Colonic mucosa (tissue), 4 donors: ENCODE measurements around the gene FMN2. TPM values are rescaled to one million over a fixed set of nuclear protein-coding genes. Genes with fewer than 3 reads are reported as not detected.
"Not testable (repeated sequence)": the region's sequence is repeated elsewhere in the genome, so short reads cannot be mapped to it uniquely, and the experiment has no call there.

Experiments used
- DNase-seq: peaks from one replicate; pipeline ENCODE4 v3.0.0-alpha.2; 2020
- H3K27ac ChIP-seq: fragments of 200-600 bp; one replicate; pipeline ENCODE4 v1.8.0; 2021
- H3K27me3 ChIP-seq: fragments of 200-600 bp; one replicate; pipeline ENCODE4 v1.8.0; 2021
- H3K36me3 ChIP-seq: fragments of 200-600 bp; one replicate; pipeline ENCODE4 v1.8.0; 2021
- H3K4me1 ChIP-seq: fragments of 200-600 bp; one replicate; pipeline ENCODE4 v1.8.0; 2021; ENCODE audit warnings: mild to moderate bottlenecking
- H3K4me3 ChIP-seq: fragments of 200-600 bp; one replicate; pipeline ENCODE4 v1.8.0; 2021
- H3K9ac ChIP-seq, 2 donors: one replicate each; pipeline ENCODE4 v1.7.0; 2013; ENCODE audit warnings: control low read depth in 2 of 2, low read depth in 2 of 2, low read length in 2 of 2
- H3K9me3 ChIP-seq: fragments of 200-600 bp; one replicate; pipeline ENCODE4 v1.8.0; 2021
- intact Hi-C: fragments of 100-400 bp; cut with DNase I; formaldehyde crosslinking; loops from one replicate; pipeline ENCODE4 v1.14.1; 2022
- total RNA-seq, 2 donors: library from RNA; stranded (reverse); fragmentation: NEBNext Ultra II Directional in 1 of 2; extraction: Animal tissue kit (Norgen Biotek cat#: 25700) in 1 of 2; gene quantifications; one replicate each; pipeline ENCODE4 v1.2.1, GENCODE V29; 2021
- TF ChIP-seq, protein P1 (sequence below): fragments of 200-600 bp; IDR thresholded peaks from one replicate; pipeline ENCODE4 v1.8.0; 2022; ENCODE audit warnings: antibody characterized with exemption, mild to moderate bottlenecking
- donor health status: healthy.
- donor health status: DM: no; HTN: no; CAD: no.
- donor health status: DM: no; HTN: no; CAD: no.

FMN2 gene
- total RNA-seq, 2 donors from 2014 or later = 0.62 to 3.0 TPM

DNA sequence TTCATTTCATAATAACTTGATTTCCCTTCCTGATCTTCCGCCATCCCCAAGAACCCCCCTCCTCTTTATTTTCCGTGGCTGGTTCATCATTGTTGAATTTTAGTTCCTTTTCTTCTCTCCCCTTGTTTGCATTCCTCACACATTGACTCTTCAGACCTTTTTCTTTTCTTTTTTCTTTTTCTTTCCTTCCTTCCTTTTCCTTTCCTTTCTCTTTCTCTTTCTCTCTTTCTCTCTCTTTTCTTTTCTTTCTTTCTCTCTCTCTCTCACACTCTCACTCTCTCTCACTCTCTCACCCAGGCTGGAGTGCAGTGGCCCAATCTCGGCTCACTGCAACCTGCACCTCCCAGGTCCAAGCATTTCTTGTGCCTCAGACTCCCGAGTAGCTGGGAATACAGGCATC lies 231.3 kb downstream of the FMN2 start:
- no peak overlapping the region for H3K9ac ChIP-seq
- no peak for DNase-seq
- H3K36me3 ChIP-seq = no peaks in the 10 kb centered on the region
- intact Hi-C loops = no loop called here
- H3K9me3 ChIP-seq = no peaks in the 10 kb centered on the region
- H3K27me3 ChIP-seq = no peaks in the 10 kb centered on the region
- H3K4me3 ChIP-seq = no peak overlapping the region
- H3K27ac ChIP-seq = no peak overlapping the region
- H3K4me1 ChIP-seq = no peaks in the 10 kb centered on the region
- TF ChIP-seq, protein P1, sequence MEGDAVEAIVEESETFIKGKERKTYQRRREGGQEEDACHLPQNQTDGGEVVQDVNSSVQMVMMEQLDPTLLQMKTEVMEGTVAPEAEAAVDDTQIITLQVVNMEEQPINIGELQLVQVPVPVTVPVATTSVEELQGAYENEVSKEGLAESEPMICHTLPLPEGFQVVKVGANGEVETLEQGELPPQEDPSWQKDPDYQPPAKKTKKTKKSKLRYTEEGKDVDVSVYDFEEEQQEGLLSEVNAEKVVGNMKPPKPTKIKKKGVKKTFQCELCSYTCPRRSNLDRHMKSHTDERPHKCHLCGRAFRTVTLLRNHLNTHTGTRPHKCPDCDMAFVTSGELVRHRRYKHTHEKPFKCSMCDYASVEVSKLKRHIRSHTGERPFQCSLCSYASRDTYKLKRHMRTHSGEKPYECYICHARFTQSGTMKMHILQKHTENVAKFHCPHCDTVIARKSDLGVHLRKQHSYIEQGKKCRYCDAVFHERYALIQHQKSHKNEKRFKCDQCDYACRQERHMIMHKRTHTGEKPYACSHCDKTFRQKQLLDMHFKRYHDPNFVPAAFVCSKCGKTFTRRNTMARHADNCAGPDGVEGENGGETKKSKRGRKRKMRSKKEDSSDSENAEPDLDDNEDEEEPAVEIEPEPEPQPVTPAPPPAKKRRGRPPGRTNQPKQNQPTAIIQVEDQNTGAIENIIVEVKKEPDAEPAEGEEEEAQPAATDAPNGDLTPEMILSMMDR = no peak

DNA sequence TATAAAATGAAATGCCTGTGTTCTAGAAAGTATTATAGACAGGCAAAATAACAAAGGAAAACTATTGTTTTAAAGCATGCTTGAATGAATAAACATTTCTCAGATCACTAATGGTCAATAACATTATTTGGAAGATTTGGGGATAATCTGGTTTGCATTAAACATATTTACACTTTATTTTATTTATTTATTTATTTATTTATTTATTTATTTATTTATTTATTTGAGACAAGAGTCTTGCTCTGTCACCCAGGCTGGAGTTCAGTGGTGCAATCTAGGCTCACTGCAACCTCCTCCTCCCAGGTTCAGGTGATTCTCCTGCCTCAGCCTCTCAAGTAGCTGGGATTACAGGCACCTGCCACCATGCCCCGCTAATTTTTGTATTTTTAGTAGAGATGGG lies 236.7 kb downstream of the FMN2 start:
- H3K4me3 ChIP-seq, DNase-seq, intact Hi-C loops, H3K9ac ChIP-seq, H3K36me3 ChIP-seq, H3K27ac ChIP-seq, H3K9me3 ChIP-seq, H3K27me3 ChIP-seq, H3K4me1 ChIP-seq: not testable (repeated sequence)

DNA sequence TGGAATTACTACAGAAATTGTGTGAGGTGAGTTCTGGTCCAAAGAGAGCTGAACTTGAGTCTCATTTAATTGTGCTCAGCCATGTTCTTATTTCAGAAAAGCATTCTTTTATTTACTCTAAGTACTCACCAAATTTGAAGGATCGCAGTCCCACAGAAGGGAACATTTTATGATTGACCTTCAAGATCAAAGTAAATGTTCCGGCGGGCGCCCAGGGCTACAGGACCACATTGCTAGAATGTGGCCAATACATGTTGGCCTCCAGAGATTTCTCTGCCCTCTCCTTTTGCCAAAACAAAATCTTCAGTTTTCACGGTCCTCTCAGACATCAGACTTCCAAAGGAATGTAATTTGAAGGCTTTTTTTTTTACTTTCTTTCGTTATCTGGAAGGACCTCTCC lies 237.8 kb downstream of the FMN2 start:
- no peak for DNase-seq
- H3K9me3 ChIP-seq = no peaks in the 10 kb centered on the region
- no peak overlapping the region for H3K27ac ChIP-seq
- no peaks in the 10 kb centered on the region for H3K4me1 ChIP-seq
- H3K4me3 ChIP-seq = no peak overlapping the region
- no peak overlapping the region for H3K9ac ChIP-seq
- TF ChIP-seq, protein P1 = no peak
- H3K36me3 ChIP-seq = no peaks in the 10 kb centered on the region
- intact Hi-C loops = no loop called here
- no peaks in the 10 kb centered on the region for H3K27me3 ChIP-seq

DNA sequence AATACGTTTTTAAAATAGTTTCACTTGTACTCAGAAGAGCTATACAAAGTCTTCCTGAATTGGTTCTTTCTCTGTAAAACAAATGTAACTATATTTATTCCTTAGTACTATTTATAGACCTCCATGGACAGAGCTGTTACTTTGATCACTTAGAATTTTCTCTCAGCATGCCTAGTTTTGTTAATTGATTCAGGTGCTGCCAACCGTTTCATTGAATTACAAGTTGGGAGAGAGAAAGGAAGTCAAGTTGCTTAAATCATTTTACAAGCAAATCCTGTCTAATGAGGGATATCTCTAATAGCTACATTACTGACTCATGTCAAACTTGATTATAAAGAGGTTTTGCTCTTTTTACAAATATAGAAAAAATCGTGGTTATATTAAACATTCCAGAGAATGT lies 241.0 kb downstream of the FMN2 start:
- intact Hi-C loops = no loop called here
- no peaks in the 10 kb centered on the region for H3K27me3 ChIP-seq
- no peak overlapping the region for H3K27ac ChIP-seq
- H3K4me1 ChIP-seq = no peaks in the 10 kb centered on the region
- DNase-seq = no peak
- H3K4me3 ChIP-seq = no peak overlapping the region
- no peak overlapping the region for H3K9ac ChIP-seq
- H3K36me3 ChIP-seq = no peaks in the 10 kb centered on the region
- TF ChIP-seq, protein P1 = no peak
- H3K9me3 ChIP-seq = no peaks in the 10 kb centered on the region

DNA sequence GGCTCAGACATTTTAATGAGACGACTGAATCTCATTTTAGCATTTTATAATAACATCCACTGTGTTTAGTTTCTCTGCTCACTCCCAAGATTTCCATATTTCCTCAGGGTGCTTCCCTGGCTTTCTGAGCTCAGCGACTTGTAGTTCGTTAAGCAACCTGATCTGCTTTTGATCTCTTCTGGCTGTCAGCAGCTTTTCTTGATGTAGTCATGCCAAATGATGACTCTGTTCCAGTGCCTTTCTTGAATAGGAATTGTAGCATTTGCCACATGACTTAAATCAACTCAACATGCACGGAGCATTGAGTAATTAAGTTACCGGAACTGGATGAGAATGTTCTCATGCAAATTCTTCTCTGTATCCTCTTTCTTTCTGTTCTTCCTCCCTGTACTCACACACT lies 246.1 kb downstream of the FMN2 start:
- H3K4me3 ChIP-seq = no peak overlapping the region
- no peak for DNase-seq

DNA sequence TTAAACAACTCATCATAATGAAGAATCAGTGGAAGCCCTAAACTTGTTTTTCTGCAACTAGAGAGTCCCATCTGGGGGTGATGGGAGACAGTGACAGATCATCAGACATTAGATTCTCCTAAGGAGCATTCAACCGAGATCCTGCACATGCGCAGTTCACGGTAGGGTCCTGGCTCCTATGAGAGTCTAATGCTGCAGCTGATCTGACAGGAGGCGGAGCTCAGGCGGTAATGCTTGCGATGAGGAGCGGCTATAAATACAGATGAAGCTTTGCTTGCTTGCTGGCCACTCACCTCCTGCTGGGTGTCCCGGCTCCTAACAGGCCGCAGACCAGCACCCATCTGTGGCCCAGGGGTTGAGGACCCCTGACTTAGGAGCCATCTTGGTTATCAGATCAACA lies 247.2 kb downstream of the FMN2 start:
- no peaks in the 10 kb centered on the region for H3K36me3 ChIP-seq
- no peaks in the 10 kb centered on the region for H3K9me3 ChIP-seq
- H3K4me3 ChIP-seq = no peak overlapping the region
- no peaks in the 10 kb centered on the region for H3K27me3 ChIP-seq
- TF ChIP-seq, protein P1 = no peak
- no peak for DNase-seq
- intact Hi-C loops = no loop called here
- H3K4me1 ChIP-seq = peaks cover 3% of the 10 kb centered on the region
- no peak overlapping the region for H3K27ac ChIP-seq
- H3K9ac ChIP-seq = no peak overlapping the region

More for the DNA sequence above, 246.1 kb downstream of the FMN2 start:
- Histone ChIP-seq H3K9me3 (no peaks in the 10 kb centered on the region), H3K27ac (no peak overlapping the region), H3K4me1 (peaks cover 3% of the 10 kb centered on the region), H3K36me3 (no peaks in the 10 kb centered on the region), H3K27me3 (no peaks in the 10 kb centered on the region), H3K9ac (no peak overlapping the region)
- TF ChIP-seq, protein P1 = no peak
- intact Hi-C loops = no loop called here
